SK-N-SH (cell line): Measurements from ENCODE around the gene SNRNP25. TPM values are rescaled to one million over a fixed set of nuclear protein-coding genes. Genes with fewer than 3 reads are reported as not detected.

Experiments
- CTCF ChIA-PET: fragments of 300-600, 350-600 bp; formaldehyde crosslinking; extraction: SDS; loops from one replicate; lab custom pipeline; 2021; lab: Yijun Ruan, JAX
- POLR2A ChIA-PET: fragments of 350-600 bp; sonication (Branson Sonifier 250); formaldehyde crosslinking; extraction: SDS; loops from one replicate; lab custom pipeline; 2020; ENCODE audit warnings: antibody characterized with exemption, inconsistent platforms; lab: Yijun Ruan, JAX
- DNase-seq: peaks from one replicate; pipeline ENCODE4 v3.0.0; 2012
- H2AFZ ChIP-seq: fragments of 200-600 bp; sonication (generic); 2 replicates; pipeline ENCODE4 v1.8.1; 2016; ENCODE audit warnings: antibody characterized with exemption, mild to moderate bottlenecking, low read depth
- H3F3A ChIP-seq: fragments of 200-600 bp; sonication (generic); replicated peaks from 2 replicates; pipeline ENCODE3; 2016; ENCODE audit warnings: antibody characterized with exemption, mild to moderate bottlenecking; ENCODE audit not compliant: insufficient read depth
- H3K27ac ChIP-seq, 2 experiments: fragments of 200-500 bp in 1 of 2; fragments of 200-600 bp in 1 of 2; sonication (Bioruptor generic) in 1 of 2; sonication (generic), shearing (Covaris generic) in 1 of 2; 2 replicates each; pipeline versions ENCODE4 v1.5.1 to v1.6.1; 2014 to 2016; ENCODE audit warnings: low read depth in 2 of 2, inconsistent platforms in 1 of 2, low read length in 1 of 2, mild to moderate bottlenecking in 1 of 2, mixed read lengths in 1 of 2
- H3K27me3 ChIP-seq: fragments of 200-600 bp; sonication (generic), shearing (Covaris generic); 2 replicates; pipeline ENCODE4 v1.6.1; 2016; ENCODE audit warnings: mixed run types; ENCODE audit not compliant: insufficient read depth
- H3K36me3 ChIP-seq, 2 experiments: fragments of 200-500 bp in 1 of 2; fragments of 200-600 bp in 1 of 2; sonication (Bioruptor generic) in 1 of 2; sonication (generic) in 1 of 2; replicated peaks in 1 of 2; 2 replicates each; pipeline versions ENCODE3 to v1.5.1; 2014 to 2016; ENCODE audit warnings: low read length in 1 of 2, mild to moderate bottlenecking in 1 of 2; ENCODE audit not compliant: insufficient read depth in 2 of 2, control insufficient read depth in 1 of 2
- H3K4me1 ChIP-seq, 2 experiments: fragments of 200-500 bp in 1 of 2; fragments of 200-600 bp in 1 of 2; sonication (Bioruptor generic) in 1 of 2; sonication (generic), shearing (Covaris generic) in 1 of 2; 2 replicates each; pipeline versions ENCODE4 v1.5.1 to v1.6.1; 2014 to 2016; ENCODE audit warnings: low read depth in 1 of 2, low read length in 1 of 2, mixed run types in 1 of 2; ENCODE audit not compliant: insufficient read depth in 2 of 2, control insufficient read depth in 1 of 2
- H3K4me2 ChIP-seq: fragments of 200-600 bp; sonication (generic), shearing (Covaris generic); 2 replicates; pipeline ENCODE4 v1.6.1; 2017; ENCODE audit warnings: mixed run types
- H3K4me3 ChIP-seq, 2 experiments: fragments of 200-500 bp in 1 of 2; fragments of 200-600 bp in 1 of 2; sonication (Bioruptor generic) in 1 of 2; sonication (generic), shearing (Covaris generic) in 1 of 2; 2 replicates each; pipeline versions ENCODE4 v1.5.1 to v1.8.1; 2014 to 2016; ENCODE audit warnings: low read depth in 2 of 2, inconsistent platforms in 1 of 2, low read length in 1 of 2, mild to moderate bottlenecking in 1 of 2, mixed read lengths in 1 of 2, moderate library complexity in 1 of 2
- H3K79me2 ChIP-seq: fragments of 200-600 bp; sonication (generic); 2 replicates; pipeline ENCODE4 v1.8.1; 2017; ENCODE audit warnings: mild to moderate bottlenecking; ENCODE audit not compliant: insufficient read depth
- H3K9ac ChIP-seq: fragments of 200-600 bp; sonication (generic); 2 replicates; pipeline ENCODE4 v1.6.1; 2017; ENCODE audit warnings: mixed run types
- H3K9me2 ChIP-seq: fragments of 200-600 bp; sonication (generic); 2 replicates; pipeline ENCODE4 v1.6.1; 2017; ENCODE audit warnings: mixed run types
- H3K9me3 ChIP-seq: fragments of 200-600 bp; sonication (generic); 2 replicates; pipeline ENCODE4 v1.6.1; 2017; ENCODE audit warnings: mixed run types, mild to moderate bottlenecking, moderate library complexity
- H4K20me1 ChIP-seq: fragments of 200-600 bp; sonication (generic); 2 replicates; pipeline ENCODE4 v1.6.1; 2017; ENCODE audit warnings: mild to moderate bottlenecking, mixed run types; ENCODE audit not compliant: insufficient read depth
- CTCF ChIP-seq: fragments of 200-600 bp; sonication (generic); IDR thresholded peaks from 2 replicates; pipeline ENCODE4 v1.6.1; 2017; ENCODE audit warnings: antibody characterized with exemption, mild to moderate bottlenecking, moderate library complexity
- ELF1 ChIP-seq: IDR thresholded peaks from 2 replicates; pipeline ENCODE4 v1.4.0; 2012
- EP300 ChIP-seq, 2 experiments: IDR thresholded peaks; 2 replicates each; pipeline versions ENCODE4 v1.4.0 to v1.6.1; 2012; ENCODE audit warnings: borderline replicate concordance in 1 of 2, low read depth in 1 of 2, low read length in 1 of 2
- FOSL2 ChIP-seq: IDR thresholded peaks from 2 replicates; pipeline ENCODE4 v1.4.0; 2012; ENCODE audit warnings: low read depth, mild to moderate bottlenecking, moderate library complexity, borderline replicate concordance
- FOXJ3 ChIP-seq: sonication (generic); formaldehyde crosslinking; IDR thresholded peaks from 2 replicates; pipeline ENCODE4 v1.5.1; 2020; ENCODE audit warnings: mild to moderate bottlenecking, missing genetic modification reagents
- FOXM1 ChIP-seq: IDR thresholded peaks from 2 replicates; pipeline ENCODE4 v1.4.0; 2012; ENCODE audit warnings: low read depth, mild to moderate bottlenecking
- GABPA ChIP-seq: IDR thresholded peaks from 2 replicates; pipeline ENCODE4 v1.4.0; 2012; ENCODE audit warnings: low read depth, mild to moderate bottlenecking
- GATA2 ChIP-seq: sonication (generic); formaldehyde crosslinking; IDR thresholded peaks from 2 replicates; pipeline ENCODE4 v1.5.0; 2020; ENCODE audit warnings: mild to moderate bottlenecking, missing genetic modification reagents
- IRF3 ChIP-seq: fragments of 150-350 bp; IDR thresholded peaks from 2 replicates; pipeline ENCODE4 v1.6.1; 2016; ENCODE audit warnings: mild to moderate bottlenecking, low read depth, low read length
- MEF2A ChIP-seq: IDR thresholded peaks from 2 replicates; pipeline ENCODE4 v1.4.0; 2012; ENCODE audit warnings: low read depth, borderline replicate concordance
- NFIC ChIP-seq: IDR thresholded peaks from 2 replicates; pipeline ENCODE4 v1.4.0; 2012; ENCODE audit warnings: borderline replicate concordance
- NRF1 ChIP-seq: IDR thresholded peaks from 2 replicates; pipeline ENCODE4 v1.6.1; 2012; ENCODE audit warnings: low read depth, mild to moderate bottlenecking, low read length
- REST ChIP-seq: IDR thresholded peaks from 2 replicates; pipeline ENCODE4 v1.6.1; 2012; ENCODE audit warnings: mild to moderate bottlenecking, low read depth, low read length, moderate library complexity
- RFX5 ChIP-seq: IDR thresholded peaks from 2 replicates; pipeline ENCODE4 v1.6.1; 2012; ENCODE audit warnings: mild to moderate bottlenecking, improper control_type of control experiment, low read length
- RXRA ChIP-seq: IDR thresholded peaks from 2 replicates; pipeline ENCODE4 v1.4.0; 2012; ENCODE audit warnings: low read depth, mild to moderate bottlenecking, borderline replicate concordance
- SIN3A ChIP-seq: IDR thresholded peaks from 2 replicates; pipeline ENCODE4 v1.6.1; 2012; ENCODE audit warnings: low read depth, mild to moderate bottlenecking, low read length, moderate library complexity, borderline replicate concordance
- SMC3 ChIP-seq: IDR thresholded peaks from 2 replicates; pipeline ENCODE4 v1.6.1; 2012; ENCODE audit warnings: low read depth, low read length, improper control_type of control experiment
- TAF1 ChIP-seq: IDR thresholded peaks from 2 replicates; pipeline ENCODE4 v1.6.1; 2012; ENCODE audit warnings: low read depth, mild to moderate bottlenecking, low read length, moderate library complexity, borderline replicate concordance
- TEAD4 ChIP-seq: IDR thresholded peaks from 2 replicates; pipeline ENCODE4 v1.4.0; 2012; ENCODE audit warnings: mild to moderate bottlenecking, borderline replicate concordance; ENCODE audit not compliant: insufficient read depth
- USF1 ChIP-seq: IDR thresholded peaks from 2 replicates; pipeline ENCODE4 v1.4.0; 2012; ENCODE audit warnings: low read depth, borderline replicate concordance
- USF2 ChIP-seq: fragments of 150-350 bp; IDR thresholded peaks from 2 replicates; pipeline ENCODE4 v1.6.1; 2017; ENCODE audit warnings: antibody characterized with exemption, low read length, low read depth, borderline replicate concordance
- YY1 ChIP-seq: IDR thresholded peaks from 2 replicates; pipeline ENCODE4 v1.4.0; 2012; ENCODE audit warnings: low read depth, mild to moderate bottlenecking
- ZBTB33 ChIP-seq: IDR thresholded peaks from 2 replicates; pipeline ENCODE4 v1.4.0; 2012; ENCODE audit warnings: low read depth, borderline replicate concordance
- WGBS: methylation state at CpG from one replicate; pipeline ENCODE4 v1.1.6; 2017; ENCODE audit warnings: low lambda C conversion rate; 5-methylcytosine and 5-hydroxymethylcytosine counted together
- polyA plus RNA-seq, 3 experiments: library from polyadenylated mRNA; depleted of rRNA; stranded (reverse); fragments of >200 nt; gene quantifications; 2 replicates each; pipeline ENCODE4 v1.2.3, GENCODE V29; 2012

The SNRNP25 gene
- polyA plus RNA-seq, 1 of the 3 experiments (the other 2 are of a cell fraction): 73.4 TPM

GRCh38 chr16:65745-66144 lies 12.1 kb downstream of the SNRNP25 start:
- Histone ChIP-seq H3K9me3 (no peaks in the 10 kb centered on the region), H3K4me2 (0 out of 2 replicates have a peak overlapping the region, but pooled peaks have one; percentile 5), H4K20me1 (peaks cover 63% of the 10 kb centered on the region), H3K27ac (no peak overlapping the region), H3K4me1 (peaks cover 0 to 3% of the 10 kb centered on the region in 2 experiments; a peak in 2 of 4 replicates), H3F3A (no peaks in the 10 kb centered on the region), H3K9me2 (no peaks in the 10 kb centered on the region), H3K27me3 (no peaks in the 10 kb centered on the region), H3K9ac (no peak overlapping the region), H3K36me3 (peaks cover 3 to 29% of the 10 kb centered on the region in 2 experiments), H2AFZ (no peak overlapping the region), H3K79me2 (peaks cover 45% of the 10 kb centered on the region), H3K4me3 (peak overlapping the region in 1 of 2 experiments; percentile 44; a peak in 1 of 4 replicates)
- DNase-seq: peak; percentile 95
- POLR2A ChIA-PET: interaction anchor here (0.6 to 1.0 kb wide), 2 partner anchors 12 to 13 kb away, joined by 3 to 4 read pairs; no protein-coding TSS in a partner anchor
- WGBS: no CpG with 5 or more reads among the region's 17 CpGs
- CTCF ChIA-PET: interaction anchor here (0.5 to 21.2 kb wide), 43 partner anchors 9 to 657 kb away, joined by 3 to 793 read pairs (median 4); partner anchors contain the start of genes AXIN1, HBM, HBQ1 and MPG
- TF ChIP-seq NFIC (0 out of 2 replicates have a peak, but pooled peaks have one; percentile 36), RXRA (no peak), MEF2A (no peak), GABPA (no peak), RFX5 (no peak), USF1 (no peak), TEAD4 (no peak), ZBTB33 (no peak), ELF1 (no peak), TAF1 (no peak), IRF3 (no peak), REST (no peak), FOSL2 (no peak), SMC3 (peak; percentile 97), GATA2 (CRISPR knock-in tag) (no peak), EP300 (IDR thresholded peaks at IDR 0.05; ENCODE audit: borderline replicate concordance in 1 of 2, low read depth in 1 of 2, low read length in 1 of 2) (no peak), FOXM1 (no peak), YY1 (no peak), SIN3A (no peak), NRF1 (no peak), CTCF (peak; percentile 91), FOXJ3 (CRISPR knock-in tag) (no peak), USF2 (no peak)
